DOHH2 (cell line): ENCODE measurements around the gene RRBP1.

Experiments used
- H3F3A ChIP-seq: fragments of 200-600 bp; sonication (generic), shearing (Covaris generic); 2 replicates; pipeline ENCODE4 v1.6.0; 2016; ENCODE audit warnings: antibody characterized with exemption, mild to moderate bottlenecking; ENCODE audit not compliant: control insufficient read depth, insufficient read depth
- H3K27ac ChIP-seq: fragments of 200-600 bp; sonication (generic); 2 replicates; pipeline ENCODE4 v1.5.1; 2014; ENCODE audit warnings: low read depth, mild to moderate bottlenecking, low read length, moderate library complexity
- H3K27me3 ChIP-seq: fragments of 200-600 bp; sonication (generic); 2 replicates; pipeline ENCODE4 v1.6.1; 2014; ENCODE audit warnings: mild to moderate bottlenecking, low read length, mixed read lengths; ENCODE audit not compliant: control insufficient read depth
- H3K36me3 ChIP-seq: fragments of 200-600 bp; sonication (generic); 2 replicates; pipeline ENCODE4 v1.6.1; 2014; ENCODE audit warnings: mild to moderate bottlenecking, low read length, moderate library complexity, mixed read lengths; ENCODE audit not compliant: control insufficient read depth
- H3K4me1 ChIP-seq: fragments of 200-600 bp; sonication (generic); 2 replicates; pipeline ENCODE4 v1.6.1; 2014; ENCODE audit warnings: mild to moderate bottlenecking, low read length, mixed read lengths; ENCODE audit not compliant: control insufficient read depth
- H3K4me2 ChIP-seq: fragments of 200-600 bp; sonication (generic); 2 replicates; pipeline ENCODE4 v1.6.0; 2014; ENCODE audit warnings: mild to moderate bottlenecking, low read length, moderate library complexity
- H3K4me3 ChIP-seq: fragments of 200-600 bp; sonication (generic); 2 replicates; pipeline ENCODE4 v1.5.1; 2014; ENCODE audit warnings: mild to moderate bottlenecking, low read length, mixed read lengths
- H3K79me2 ChIP-seq: fragments of 200-600 bp; sonication (generic); 2 replicates; pipeline ENCODE4 v1.6.1; 2014; ENCODE audit warnings: mild to moderate bottlenecking, low read length, mixed read lengths; ENCODE audit not compliant: control insufficient read depth
- H3K9me2 ChIP-seq: fragments of 200-600 bp; sonication (generic); replicated peaks from 2 replicates; pipeline ENCODE4 v1.6.1; 2014; ENCODE audit warnings: mild to moderate bottlenecking, low read length, mixed read lengths; ENCODE audit not compliant: control insufficient read depth
- H3K9me3 ChIP-seq: fragments of 200-600 bp; sonication (generic); 2 replicates; pipeline ENCODE4 v1.6.1; 2014; ENCODE audit warnings: antibody characterized with exemption, low read length, mixed read lengths; ENCODE audit not compliant: control insufficient read depth, insufficient read depth
- H4K20me1 ChIP-seq: fragments of 200-600 bp; sonication (generic); 2 replicates; pipeline ENCODE4 v1.6.0; 2014; ENCODE audit warnings: low read depth, mild to moderate bottlenecking, antibody characterized with exemption, low read length, moderate library complexity; ENCODE audit not compliant: control insufficient read depth, insufficient read depth
- EZH2phosphoT487 ChIP-seq: fragments of 200-600 bp; sonication (generic); IDR thresholded peaks from 2 replicates; pipeline ENCODE4 v1.6.1; 2017; ENCODE audit warnings: borderline replicate concordance, mild to moderate bottlenecking, antibody characterized with exemption, low read length, moderate library complexity, mixed read lengths
- TF ChIP-seq, protein P1 (sequence below): fragments of 200-600 bp; sonication (generic); IDR thresholded peaks from one replicate; pipeline ENCODE4 v1.5.1; 2014; ENCODE audit warnings: antibody characterized with exemption, mild to moderate bottlenecking, low read depth, low read length; ENCODE audit not compliant: poor library complexity, severe bottlenecking

The RRBP1 gene

DNA sequence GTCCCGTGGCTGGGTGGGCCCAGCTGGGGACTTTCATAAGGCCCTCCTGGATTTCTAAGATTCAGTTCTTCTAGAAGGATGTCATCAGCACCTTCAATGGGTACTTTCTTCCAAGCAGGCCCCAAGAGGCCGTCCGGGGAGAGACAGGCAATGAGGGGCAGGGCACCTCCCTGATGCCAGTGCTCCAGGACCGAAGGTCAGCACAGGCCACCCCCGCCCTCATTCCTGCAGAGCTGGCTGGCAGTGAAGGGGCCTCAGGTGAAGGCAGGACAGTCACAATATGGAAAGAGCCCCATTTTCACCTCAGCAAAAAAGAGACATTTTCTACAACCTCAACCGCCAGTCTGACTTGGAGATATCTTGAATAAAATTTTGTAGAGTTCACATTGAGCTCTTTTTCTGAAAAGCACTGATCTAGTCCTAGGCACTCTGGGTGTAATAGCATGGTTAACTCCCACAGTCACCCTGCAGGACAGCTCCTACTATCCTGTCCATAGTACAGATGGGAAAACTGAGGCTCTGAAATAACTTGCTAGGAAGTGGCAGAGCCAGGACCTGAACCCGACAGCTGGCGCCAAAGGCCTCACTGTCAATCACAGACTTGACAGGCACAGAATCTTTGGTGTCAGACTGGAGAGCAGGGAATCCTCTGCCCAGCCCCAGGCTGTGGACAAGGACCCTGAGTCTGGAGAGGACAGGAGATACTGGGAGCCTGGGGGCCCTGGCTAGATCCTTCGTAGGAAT is 50.3 kb downstream of the RRBP1 start:
- Histone ChIP-seq H3K27me3 (no peaks in the 10 kb centered on the region), H3K79me2 (no peaks in the 10 kb centered on the region), H3K9me3 (no peaks in the 10 kb centered on the region), H3K27ac (no peak overlapping the region), H3K36me3 (no peaks in the 10 kb centered on the region; the same call in 1 of the 2 replicates), H4K20me1 (no peaks in the 10 kb centered on the region), H3K4me1 (no peaks in the 10 kb centered on the region), H3K4me2 (no peak overlapping the region), H3K4me3 (no peak overlapping the region), H3F3A (no peaks in the 10 kb centered on the region), H3K9me2 (no peaks in the 10 kb centered on the region)
- TF ChIP-seq EZH2phosphoT487: no peak
- TF ChIP-seq, protein P1, sequence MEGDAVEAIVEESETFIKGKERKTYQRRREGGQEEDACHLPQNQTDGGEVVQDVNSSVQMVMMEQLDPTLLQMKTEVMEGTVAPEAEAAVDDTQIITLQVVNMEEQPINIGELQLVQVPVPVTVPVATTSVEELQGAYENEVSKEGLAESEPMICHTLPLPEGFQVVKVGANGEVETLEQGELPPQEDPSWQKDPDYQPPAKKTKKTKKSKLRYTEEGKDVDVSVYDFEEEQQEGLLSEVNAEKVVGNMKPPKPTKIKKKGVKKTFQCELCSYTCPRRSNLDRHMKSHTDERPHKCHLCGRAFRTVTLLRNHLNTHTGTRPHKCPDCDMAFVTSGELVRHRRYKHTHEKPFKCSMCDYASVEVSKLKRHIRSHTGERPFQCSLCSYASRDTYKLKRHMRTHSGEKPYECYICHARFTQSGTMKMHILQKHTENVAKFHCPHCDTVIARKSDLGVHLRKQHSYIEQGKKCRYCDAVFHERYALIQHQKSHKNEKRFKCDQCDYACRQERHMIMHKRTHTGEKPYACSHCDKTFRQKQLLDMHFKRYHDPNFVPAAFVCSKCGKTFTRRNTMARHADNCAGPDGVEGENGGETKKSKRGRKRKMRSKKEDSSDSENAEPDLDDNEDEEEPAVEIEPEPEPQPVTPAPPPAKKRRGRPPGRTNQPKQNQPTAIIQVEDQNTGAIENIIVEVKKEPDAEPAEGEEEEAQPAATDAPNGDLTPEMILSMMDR: no peak

DNA sequence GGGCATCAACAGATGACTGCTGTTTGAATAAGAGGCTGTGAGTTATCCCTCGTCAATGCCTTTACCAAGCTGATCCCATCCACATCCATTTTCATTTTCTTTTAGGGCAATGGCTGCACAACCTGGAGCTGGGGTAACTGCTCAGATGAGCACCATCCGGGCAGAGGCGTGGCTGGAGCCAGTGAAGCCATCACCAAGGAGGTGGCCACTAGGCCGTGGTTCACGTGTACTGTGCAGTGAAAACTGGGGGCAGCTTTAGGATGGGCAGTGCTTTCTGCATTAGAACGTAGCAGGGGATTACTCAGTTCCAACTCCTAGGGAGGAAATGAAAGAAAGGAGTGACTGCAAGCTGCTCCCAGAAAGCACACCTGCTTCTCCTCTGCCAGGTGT is 51.2 kb downstream of the RRBP1 start:
- no peaks in the 10 kb centered on the region for H3K9me2 ChIP-seq
- TF ChIP-seq EZH2phosphoT487: no peak
- TF ChIP-seq, protein P1: no peak
- no peak overlapping the region for H3K4me2 ChIP-seq
- H3K27me3 ChIP-seq: no peaks in the 10 kb centered on the region
- no peaks in the 10 kb centered on the region for H3K79me2 ChIP-seq
- H3K4me3 ChIP-seq: no peak overlapping the region
- H3K36me3 ChIP-seq: no peaks in the 10 kb centered on the region; the same call in 1 of the 2 replicates
- H3K9me3 ChIP-seq: no peaks in the 10 kb centered on the region
- H3K4me1 ChIP-seq: no peaks in the 10 kb centered on the region
- H3F3A ChIP-seq: no peaks in the 10 kb centered on the region
- no peak overlapping the region for H3K27ac ChIP-seq
- H4K20me1 ChIP-seq: no peaks in the 10 kb centered on the region

DNA sequence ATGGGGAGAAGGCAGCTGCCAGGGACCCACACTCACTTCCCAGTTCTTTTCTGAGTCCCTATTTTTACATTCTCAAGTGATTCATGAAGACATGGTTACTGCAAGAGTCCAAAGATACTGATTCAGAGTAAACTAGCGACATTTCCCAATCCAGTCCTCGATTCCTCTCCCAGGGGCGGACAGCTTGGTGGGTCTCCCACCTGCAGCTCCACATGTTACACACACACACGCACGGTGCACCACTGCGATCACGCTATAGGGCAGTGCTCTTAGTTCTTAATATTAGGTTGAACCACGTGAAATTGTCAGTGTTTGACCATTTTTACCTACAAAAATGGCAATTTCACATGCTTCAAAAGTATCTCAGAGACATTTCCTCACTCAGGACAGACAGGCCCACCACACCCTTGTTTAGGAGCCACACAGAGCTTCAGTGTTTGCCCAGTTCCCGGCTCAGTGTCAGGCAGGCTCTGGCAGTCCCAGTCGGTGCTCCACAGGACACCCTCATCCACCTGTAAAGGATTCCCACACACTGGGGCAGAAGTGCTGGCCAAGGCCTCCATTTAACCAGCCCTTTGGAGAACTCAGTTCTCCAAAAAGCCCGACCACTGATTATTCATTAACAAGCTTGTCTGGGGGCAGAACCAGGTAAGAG is 51.8 kb downstream of the RRBP1 start:
- TF ChIP-seq, protein P1: no peak
- no peak for TF ChIP-seq EZH2phosphoT487
- Histone ChIP-seq H3K4me3 (no peak overlapping the region), H3K27me3 (no peaks in the 10 kb centered on the region)

More for the DNA sequence above, 51.8 kb downstream of the RRBP1 start:
- Histone ChIP-seq H3K79me2 (no peaks in the 10 kb centered on the region), H3K9me2 (no peaks in the 10 kb centered on the region), H3F3A (no peaks in the 10 kb centered on the region), H3K4me2 (no peak overlapping the region), H4K20me1 (no peaks in the 10 kb centered on the region), H3K27ac (no peak overlapping the region), H3K36me3 (no peaks in the 10 kb centered on the region; the same call in 1 of the 2 replicates), H3K9me3 (no peaks in the 10 kb centered on the region), H3K4me1 (no peaks in the 10 kb centered on the region)
